Measurements from ENCODE around the gene SCPEP1. TPM values are rescaled to one million over a fixed set of nuclear protein-coding genes. Genes with fewer than 3 reads are reported as not detected.

The SCPEP1 gene
- 11.1 and 13.4 TPM in 2 replicates for total RNA-seq

GRCh38 chr17:56977673-56978395 lies at the start of gene SCPEP1:
SCPEP1 (plus strand) TSS chr17:56978131; CDS start chr17:56978160, 29 bp downstream.
- intact Hi-C loops (cut with micrococcal nuclease) = loop anchor here (1.0 to 10.0 kb wide), 9 partner anchors 17 to 1557 kb away; partner anchors contain the start of genes AKAP1, C17orf67, COIL and MMD

GRCh38 chr17:56928586-56928985 lies 49.3 kb upstream of the SCPEP1 start:
- intact Hi-C loops (cut with micrococcal nuclease) = no loop called here

- intact Hi-C loops (cut with micrococcal nuclease) = no loop called here
These were observed 48.5 kb upstream of the SCPEP1 start for GRCh38 chr17:56929362-56929969.

GRCh38 chr17:56930739-56931337 lies 47.1 kb upstream of the SCPEP1 start:
- intact Hi-C loops (cut with micrococcal nuclease) = loop anchor here (10.0 kb wide), 1 partner anchor 336 kb away; the partner anchor contains the start of gene NOG

- intact Hi-C loops (cut with micrococcal nuclease) = loop anchor here (10.0 kb wide), 1 partner anchor 338 kb away; the partner anchor contains the start of gene NOG
These were observed 44.7 kb upstream of the SCPEP1 start for GRCh38 chr17:56933151-56933745.

- intact Hi-C loops (cut with micrococcal nuclease) = loop anchor here (10.0 kb wide), 1 partner anchor 339 kb away; the partner anchor contains the start of gene NOG
These were observed 44.1 kb upstream of the SCPEP1 start for GRCh38 chr17:56933868-56934267.

GRCh38 chr17:56934280-56934679 lies 43.7 kb upstream of the SCPEP1 start:
- intact Hi-C loops (cut with micrococcal nuclease) = loop anchor here (10.0 kb wide), 1 partner anchor 339 kb away; the partner anchor contains the start of gene NOG

- intact Hi-C loops (cut with micrococcal nuclease) = loop anchor here (10.0 kb wide), 1 partner anchor 341 kb away; the partner anchor contains the start of gene NOG
These were observed 42.5 kb upstream of the SCPEP1 start for GRCh38 chr17:56935461-56935860.

GRCh38 chr17:56936697-56937322 lies 41.1 kb upstream of the SCPEP1 start:
- intact Hi-C loops (cut with micrococcal nuclease) = loop anchor here (10.0 kb wide), 1 partner anchor 342 kb away; the partner anchor contains the start of gene NOG

- intact Hi-C loops (cut with micrococcal nuclease) = loop anchor here (10.0 kb wide), 1 partner anchor 343 kb away; the partner anchor contains the start of gene NOG
These were observed 40.2 kb upstream of the SCPEP1 start for GRCh38 chr17:56937687-56938086.

- intact Hi-C loops (cut with micrococcal nuclease) = loop anchor here (10.0 kb wide), 1 partner anchor 343 kb away; the partner anchor contains the start of gene NOG
These were observed 39.7 kb upstream of the SCPEP1 start for GRCh38 chr17:56938206-56938605.

GRCh38 chr17:56939869-56940484 lies 38.0 kb upstream of the SCPEP1 start:
- intact Hi-C loops (cut with micrococcal nuclease) = loop anchor here (1.0 to 10.0 kb wide), 8 partner anchors 21 to 435 kb away; partner anchors contain the start of genes C17orf67, COIL and NOG

- intact Hi-C loops (cut with micrococcal nuclease) = loop anchor here (10.0 kb wide), 1 partner anchor 439 kb away; no protein-coding TSS in a partner anchor
These were observed 34.3 kb upstream of the SCPEP1 start for GRCh38 chr17:56943505-56944125.

- intact Hi-C loops (cut with micrococcal nuclease) = loop anchor here (10.0 kb wide), 1 partner anchor 441 kb away; no protein-coding TSS in a partner anchor
These were observed 31.9 kb upstream of the SCPEP1 start for GRCh38 chr17:56945938-56946505.

- intact Hi-C loops (cut with micrococcal nuclease) = loop anchor here (10.0 kb wide), 1 partner anchor 443 kb away; no protein-coding TSS in a partner anchor
These were observed 30.2 kb upstream of the SCPEP1 start for GRCh38 chr17:56947741-56948140.

- intact Hi-C loops (cut with micrococcal nuclease) = loop anchor here (10.0 kb wide), 1 partner anchor 444 kb away; no protein-coding TSS in a partner anchor
These were observed 29.4 kb upstream of the SCPEP1 start for GRCh38 chr17:56948491-56948890.

- intact Hi-C loops (cut with micrococcal nuclease) = loop anchor here (10.0 kb wide), 1 partner anchor 445 kb away; no protein-coding TSS in a partner anchor
These were observed 28.3 kb upstream of the SCPEP1 start for GRCh38 chr17:56949595-56949994.

- intact Hi-C loops (cut with micrococcal nuclease) = no loop called here
These were observed 20.9 kb upstream of the SCPEP1 start for GRCh38 chr17:56956992-56957391.

All from T-helper 1 cell treated with Interleukin-12 subunit alpha and Interleukin-12 subunit beta and Interleukin-4 antibody, amounts not matched to agents 30 ng/mL and 1 ng/mL, for 36 hours (primary cell).